Measurements from ENCODE around the gene MARCHF9.

DNA sequence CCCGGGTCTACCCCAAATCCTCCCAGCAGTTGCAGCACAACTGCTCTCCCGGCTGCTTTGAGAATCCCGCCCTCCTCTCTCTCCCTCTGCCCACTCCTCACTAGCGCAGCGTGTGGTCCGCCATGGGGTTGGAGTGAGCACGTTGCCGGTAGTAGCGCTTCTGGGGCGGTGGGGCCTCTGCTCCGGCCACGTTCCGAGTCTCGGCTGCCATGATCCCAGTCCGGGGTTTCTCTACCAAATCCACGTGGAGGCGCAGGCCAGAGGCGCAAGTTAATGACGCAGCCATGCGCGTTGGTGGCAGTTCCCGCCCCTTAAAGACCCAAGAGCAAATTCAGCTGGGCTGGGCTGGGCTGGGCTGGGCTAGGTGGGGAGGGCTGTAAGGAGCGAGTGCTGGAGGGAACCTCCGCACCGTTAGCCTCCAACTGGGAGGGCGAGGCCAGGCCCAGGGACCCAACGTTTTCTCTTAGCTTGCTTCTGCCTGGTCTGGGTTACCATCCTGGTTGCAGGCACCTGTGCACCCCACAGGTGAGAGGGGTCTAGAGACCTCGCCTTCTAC is 17.0 kb downstream of the MARCHF9 start, which contains the start of gene METTL1:
- TF ChIP-seq, protein P1, sequence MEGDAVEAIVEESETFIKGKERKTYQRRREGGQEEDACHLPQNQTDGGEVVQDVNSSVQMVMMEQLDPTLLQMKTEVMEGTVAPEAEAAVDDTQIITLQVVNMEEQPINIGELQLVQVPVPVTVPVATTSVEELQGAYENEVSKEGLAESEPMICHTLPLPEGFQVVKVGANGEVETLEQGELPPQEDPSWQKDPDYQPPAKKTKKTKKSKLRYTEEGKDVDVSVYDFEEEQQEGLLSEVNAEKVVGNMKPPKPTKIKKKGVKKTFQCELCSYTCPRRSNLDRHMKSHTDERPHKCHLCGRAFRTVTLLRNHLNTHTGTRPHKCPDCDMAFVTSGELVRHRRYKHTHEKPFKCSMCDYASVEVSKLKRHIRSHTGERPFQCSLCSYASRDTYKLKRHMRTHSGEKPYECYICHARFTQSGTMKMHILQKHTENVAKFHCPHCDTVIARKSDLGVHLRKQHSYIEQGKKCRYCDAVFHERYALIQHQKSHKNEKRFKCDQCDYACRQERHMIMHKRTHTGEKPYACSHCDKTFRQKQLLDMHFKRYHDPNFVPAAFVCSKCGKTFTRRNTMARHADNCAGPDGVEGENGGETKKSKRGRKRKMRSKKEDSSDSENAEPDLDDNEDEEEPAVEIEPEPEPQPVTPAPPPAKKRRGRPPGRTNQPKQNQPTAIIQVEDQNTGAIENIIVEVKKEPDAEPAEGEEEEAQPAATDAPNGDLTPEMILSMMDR (conservative IDR thresholded peaks at IDR 0.05; ENCODE audit: low read depth, low read length), result no peak
- TF ChIP-seq EZH2 (IDR thresholded peaks at IDR 0.05; ENCODE audit: borderline replicate concordance, low read depth, low read length, poor library complexity, severe bottlenecking), result no peak

All from A673 (cell line).